K562 (cell line): ENCODE results near the gene USP49.

Experiments
- PTBP1 ChIP-seq: fragments of 200-400 bp; formaldehyde crosslinking; IDR thresholded peaks from 2 replicates; pipeline ENCODE4 v1.6.1; 2017; ENCODE audit warnings: low read depth, low read length
- SMARCC2 ChIP-seq: fragments of 450-650 bp; IDR thresholded peaks from 2 replicates; pipeline ENCODE4 v1.6.1; 2017; ENCODE audit warnings: antibody characterized with exemption, moderate library complexity, mild to moderate bottlenecking, low read depth

DNA sequence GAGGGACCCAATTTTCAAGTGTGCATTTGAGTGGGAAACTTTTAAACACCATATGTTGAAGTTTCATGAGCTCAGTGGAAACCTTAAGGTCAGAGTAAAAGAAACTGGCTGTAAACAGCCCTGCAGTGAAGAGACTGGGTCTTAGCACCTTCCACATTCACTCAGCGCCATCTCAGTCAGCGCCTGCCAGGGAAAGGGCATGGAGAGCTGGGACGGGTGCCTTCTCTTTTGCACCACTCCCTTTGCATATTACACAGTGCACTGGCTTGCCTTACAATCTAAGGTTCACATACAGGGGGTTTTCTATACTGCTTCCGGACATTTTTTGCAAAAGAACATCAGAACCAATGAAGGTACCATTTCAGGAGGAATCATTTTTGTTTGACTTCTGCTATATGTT is 103.2 kb downstream of the USP49 start:
- TF ChIP-seq PTBP1 (no peak), SMARCC2 (no peak)
